ENCODE results near the gene MYLK2.
A peak's percentile ranks its signal among the peaks of the same experiment; 100 is the strongest.
"Not testable (repeated sequence)": the region's sequence is repeated elsewhere in the genome, so short reads cannot be mapped to it uniquely, and the experiment has no call there.

Gene MYLK2

DNA sequence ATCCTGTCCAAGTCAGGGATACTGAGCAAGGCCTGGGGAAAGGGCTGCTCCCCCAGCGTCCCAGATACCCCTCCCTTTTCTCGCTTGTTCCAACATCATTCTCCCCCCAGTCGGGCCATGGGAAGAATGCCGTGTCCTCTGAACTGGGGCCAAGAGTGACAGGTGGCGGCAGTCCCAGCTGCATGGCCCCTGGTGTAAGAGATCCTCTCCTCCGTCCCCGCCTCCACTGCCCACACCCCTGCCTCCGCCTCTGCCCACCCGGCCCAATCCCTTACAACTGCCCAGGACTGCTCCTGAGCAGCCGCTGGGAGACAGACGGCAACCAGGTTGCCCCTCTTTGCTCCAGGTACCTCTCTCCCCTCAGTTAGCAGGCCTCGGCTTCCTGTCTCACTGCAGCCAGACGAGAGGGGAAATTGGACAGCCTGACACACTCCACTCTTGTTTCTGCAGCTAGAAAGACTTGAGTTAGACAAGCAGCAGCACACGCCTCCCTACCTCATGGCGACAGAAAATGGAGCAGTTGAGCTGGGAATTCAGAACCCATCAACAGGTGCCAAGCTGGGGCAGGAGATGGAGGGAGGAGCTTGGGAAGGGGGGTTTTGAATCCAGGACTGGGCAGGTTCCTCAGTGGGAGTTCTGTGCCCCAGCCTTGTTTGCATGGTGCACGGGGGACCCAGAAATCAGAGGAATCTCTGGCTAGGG is at the start of gene MYLK2:
MYLK2 (plus strand) TSS at position 274 of the 702 bp plus-strand sequence; CDS start at position 499, 225 bp downstream.
- DNase-seq, result no peak

DNA sequence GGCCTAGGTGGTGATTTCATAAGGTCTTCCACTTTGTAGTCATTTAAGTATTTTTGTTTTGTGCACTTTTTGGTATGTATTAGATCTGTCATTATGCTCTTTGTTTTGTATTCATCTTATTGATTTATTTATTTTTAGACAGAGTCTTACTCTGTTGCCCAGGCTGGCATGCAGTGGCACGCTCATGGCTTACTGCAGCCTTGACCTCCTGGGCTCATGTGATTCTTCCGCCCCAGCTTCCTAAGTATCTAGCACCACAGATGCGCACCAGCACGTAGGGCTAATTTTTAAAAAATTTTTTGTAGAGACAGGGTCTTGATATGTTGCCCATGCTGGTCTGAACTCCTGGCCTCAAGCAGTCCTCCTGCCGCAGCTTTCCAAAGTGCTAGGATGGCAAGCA is 49.5 kb upstream of the MYLK2 start:
- DNase-seq, result no peak

DNA sequence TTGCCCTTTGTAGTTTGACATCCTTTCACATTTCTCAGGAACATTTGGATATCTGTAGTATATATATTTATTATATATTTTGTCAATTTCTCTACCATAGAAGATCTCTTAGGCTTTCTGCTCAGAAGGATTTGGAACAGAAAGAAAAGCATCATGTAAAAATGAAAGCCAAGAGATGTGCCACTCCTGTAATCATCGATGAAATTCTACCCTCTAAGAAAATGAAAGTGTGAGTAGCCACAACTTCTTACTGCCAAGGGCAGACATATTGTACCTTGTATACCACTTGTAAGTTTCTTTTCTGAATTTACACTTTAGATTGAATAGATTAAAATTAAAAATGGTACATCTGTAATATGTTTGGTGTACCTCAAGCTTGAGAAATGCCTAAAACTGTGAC is 48.9 kb upstream of the MYLK2 start:
- no peak for DNase-seq

DNA sequence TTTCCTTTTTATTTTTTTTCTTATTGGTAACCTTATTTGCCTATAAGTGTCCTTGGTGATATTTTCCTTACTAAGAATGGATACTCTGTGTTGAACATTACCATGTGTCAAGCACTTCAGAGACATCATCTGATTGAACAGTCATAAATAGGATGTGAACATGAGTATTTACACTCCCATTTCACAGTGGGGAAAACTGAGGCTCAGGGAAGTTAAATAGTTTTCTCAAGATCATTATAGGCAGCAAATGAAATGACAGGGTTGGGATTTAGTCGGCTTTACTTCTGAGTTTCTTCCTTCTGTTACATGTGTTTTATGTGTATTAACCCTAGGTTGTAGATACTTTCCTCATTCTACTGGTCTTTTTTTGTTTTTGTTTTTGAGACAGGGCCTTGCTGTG is 44.7 kb upstream of the MYLK2 start:
- DNase-seq, result no peak

DNA sequence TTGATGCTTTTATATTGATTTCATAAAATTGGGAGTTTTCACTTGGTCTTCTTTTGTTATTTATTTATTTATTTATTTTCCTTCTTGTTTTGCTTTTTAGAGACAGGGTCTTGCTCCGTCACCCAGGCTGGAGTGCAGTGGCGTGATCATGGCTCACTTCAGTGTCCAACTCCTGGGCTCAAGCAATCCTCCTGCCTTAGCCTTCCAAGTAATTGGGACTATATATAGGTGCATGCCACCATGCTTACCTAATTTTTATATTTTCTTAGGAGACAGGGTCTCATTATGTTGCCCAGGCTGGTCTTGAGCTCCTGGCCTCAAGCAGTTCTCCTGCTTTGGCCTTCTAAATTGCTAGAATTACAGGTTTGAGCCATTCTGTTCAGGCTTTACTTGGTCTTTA is 38.3 kb upstream of the MYLK2 start:
- DNase-seq, result no peak

DNA sequence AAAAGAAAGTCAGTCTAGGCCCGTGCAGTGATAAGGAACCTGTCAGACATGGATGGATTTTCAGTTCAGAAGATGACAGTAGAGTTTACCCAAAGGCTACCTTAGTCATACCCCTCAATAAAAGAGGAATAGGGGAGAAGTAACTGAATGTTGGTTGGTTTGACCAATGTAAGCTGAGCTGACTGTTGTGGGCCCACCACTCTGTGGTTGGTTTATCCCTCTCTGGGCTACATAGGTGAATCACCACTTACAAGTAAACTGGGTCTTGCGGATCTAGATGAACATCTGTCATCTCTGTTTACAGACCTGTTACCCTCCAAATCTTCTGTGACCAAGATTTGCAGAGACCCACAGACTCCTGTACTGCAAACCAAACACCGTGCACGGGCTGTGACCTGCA is 37.2 kb upstream of the MYLK2 start:
- DNase-seq, result no peak

DNA sequence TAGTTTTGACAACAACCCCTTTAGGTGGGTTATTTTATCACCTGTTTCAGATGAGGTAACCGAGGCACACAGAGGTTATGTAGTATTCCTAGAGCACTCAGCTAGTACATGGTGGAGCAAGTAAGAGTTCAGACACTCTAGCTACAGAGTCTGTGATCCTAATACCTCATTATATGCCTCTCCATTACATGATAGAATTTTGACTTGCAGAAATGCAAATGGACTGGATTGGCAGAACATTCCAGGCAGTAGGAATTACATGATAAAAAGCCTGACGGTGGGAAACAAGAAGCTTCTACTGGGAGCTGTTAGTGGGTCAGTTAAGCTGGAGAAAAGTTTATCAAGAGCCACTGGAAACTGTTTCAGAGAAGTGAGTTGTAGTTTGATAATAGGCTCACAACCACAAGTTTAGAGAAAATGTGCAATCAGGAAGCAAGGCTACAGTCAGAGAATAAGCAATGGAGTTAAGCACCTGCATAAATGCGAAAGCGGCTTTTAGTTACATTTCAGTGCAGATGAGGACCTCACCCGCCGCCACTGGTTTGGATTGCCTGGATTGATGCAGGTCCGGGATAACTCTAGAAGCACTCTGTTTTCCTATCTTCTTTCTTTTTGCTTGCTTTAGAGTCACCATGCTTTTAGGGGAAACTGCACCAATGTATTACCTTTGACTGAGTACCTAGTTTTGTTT is 34.7 kb upstream of the MYLK2 start:
- DNase-seq, result no peak

DNA sequence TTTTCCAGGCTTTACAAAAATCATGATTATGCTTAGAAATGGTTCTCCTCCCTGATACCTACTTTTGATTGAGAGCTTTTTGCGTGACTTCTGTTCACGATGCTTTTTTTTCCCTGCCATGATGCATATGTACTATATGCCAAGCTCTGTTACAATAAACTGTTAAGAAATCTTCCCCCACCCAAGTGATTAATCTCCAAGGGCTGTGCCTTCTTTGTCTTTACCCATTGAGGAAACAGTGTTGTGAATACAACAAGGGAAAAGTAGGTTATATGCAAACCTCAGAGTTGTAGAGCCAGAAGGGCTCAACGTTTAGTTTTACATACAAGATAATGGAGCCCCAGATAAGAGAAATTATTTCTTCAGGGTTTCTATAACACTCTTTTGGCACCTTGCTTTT is 34.1 kb upstream of the MYLK2 start:
- no peak for DNase-seq

DNA sequence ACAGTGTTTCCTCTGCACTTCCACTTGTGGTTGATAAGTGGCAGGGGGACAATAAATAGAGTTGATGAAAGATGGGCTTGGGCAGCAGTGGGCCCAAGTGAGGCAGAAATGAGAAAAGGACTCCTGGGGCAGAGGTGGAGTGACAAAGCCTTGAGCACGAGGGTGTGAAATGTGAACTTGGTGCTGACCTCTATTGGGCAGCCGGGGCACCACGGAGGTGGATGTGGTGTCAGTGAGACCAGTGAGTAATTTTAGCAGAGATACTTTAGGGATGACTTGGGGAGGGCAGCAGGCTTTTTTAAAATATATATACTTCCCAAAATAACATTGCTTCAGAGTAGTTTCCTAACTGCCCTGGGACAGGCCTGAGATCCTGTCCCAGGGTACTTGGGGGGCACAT is 30.6 kb upstream of the MYLK2 start:
- peak in 2 of 3 donors; percentile 13 to 19 for DNase-seq

DNA sequence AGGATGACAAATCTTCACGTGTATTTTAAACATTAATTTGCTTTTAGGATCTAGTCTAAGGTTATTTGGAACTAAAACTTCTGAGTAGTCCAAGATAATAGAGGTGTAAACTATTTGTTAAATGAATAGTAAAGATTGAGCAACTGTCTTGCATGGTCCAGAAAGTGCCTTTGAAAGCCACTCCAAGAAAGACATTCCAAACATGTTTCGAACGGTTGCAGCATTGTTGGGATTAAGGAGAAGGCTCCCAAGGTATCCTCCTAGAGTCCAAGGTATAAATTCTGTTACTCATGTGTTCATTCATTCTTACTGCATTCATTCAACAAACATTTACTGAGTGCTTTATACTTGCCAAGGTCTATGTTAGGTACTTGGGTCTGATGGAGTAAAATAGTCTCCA is 28.8 kb upstream of the MYLK2 start:
- no peak for DNase-seq

DNA sequence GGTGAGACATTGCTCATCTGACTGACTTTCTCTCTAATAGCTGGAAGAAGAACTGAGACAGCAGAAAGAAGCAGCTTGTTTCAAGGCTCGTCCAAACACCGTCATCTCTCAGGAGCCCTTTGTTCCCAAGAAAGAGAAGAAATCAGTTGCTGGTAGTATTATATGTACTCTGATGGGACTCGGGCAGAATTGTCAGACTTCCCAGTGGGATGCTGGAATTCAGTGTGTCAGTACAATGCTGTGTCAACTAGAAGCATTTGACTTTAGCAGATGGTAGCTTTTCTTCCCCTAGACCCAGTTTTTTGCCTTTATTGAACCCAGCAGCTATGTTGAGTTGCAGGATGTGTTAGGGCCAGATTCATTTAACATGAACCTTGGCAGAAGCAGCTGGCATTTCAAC is 21.8 kb upstream of the MYLK2 start:
- no peak for DNase-seq

DNA sequence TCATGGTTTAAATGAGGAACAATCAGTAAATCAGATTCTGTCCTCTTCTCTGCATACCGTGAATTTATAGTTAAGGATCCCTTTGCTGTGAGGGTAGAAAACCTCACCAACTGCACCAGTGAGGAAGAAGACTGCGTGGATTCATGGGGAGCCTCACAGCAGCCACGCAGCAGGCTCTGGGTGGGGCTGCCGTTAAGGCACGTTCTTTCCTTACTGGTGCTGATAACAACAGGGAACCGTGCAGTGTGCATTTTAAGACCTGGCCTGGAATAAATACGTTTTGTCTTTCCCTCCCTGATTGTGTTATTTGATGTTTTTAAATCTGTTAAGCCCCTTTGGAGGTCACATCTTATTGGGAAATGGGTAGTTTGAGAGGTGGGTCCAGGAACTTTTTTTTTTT is 17.6 kb upstream of the MYLK2 start:
- DNase-seq, result no peak

DNA sequence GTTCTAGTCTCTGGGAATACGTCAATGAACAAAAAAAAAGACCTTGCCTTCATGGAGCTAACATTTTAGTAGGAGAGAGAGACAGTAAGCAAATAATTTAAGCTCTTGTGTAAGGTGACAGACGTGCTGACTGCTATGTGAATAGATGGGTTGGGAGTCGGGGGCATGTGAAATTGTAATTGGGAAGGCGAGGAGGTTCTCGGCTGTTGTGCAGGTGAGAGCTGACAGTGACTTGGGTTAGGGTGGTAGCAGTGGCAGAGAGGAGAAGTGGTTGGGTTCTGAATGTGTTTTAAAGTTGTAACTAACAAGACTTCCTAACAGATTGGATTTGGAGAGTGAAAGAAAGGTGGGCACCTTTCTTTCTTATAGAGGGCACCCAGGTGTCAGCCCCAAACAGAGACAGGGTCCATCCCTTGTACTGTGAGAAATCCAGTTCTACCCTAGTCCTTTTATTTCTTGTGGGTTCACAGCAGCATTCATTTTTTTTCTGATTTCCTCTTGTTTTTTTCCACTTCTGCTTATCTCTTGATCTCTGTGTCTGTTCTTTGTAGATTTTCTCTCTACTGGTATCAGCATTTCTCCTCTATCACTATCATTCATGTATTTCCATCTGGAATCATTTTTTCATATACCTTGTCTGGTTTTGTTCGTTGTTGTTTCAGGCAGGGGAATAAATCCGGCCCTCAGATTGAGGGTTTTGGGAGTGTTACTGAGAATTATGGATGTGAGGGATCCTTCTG is 15.4 kb upstream of the MYLK2 start:
- no peak for DNase-seq

DNA sequence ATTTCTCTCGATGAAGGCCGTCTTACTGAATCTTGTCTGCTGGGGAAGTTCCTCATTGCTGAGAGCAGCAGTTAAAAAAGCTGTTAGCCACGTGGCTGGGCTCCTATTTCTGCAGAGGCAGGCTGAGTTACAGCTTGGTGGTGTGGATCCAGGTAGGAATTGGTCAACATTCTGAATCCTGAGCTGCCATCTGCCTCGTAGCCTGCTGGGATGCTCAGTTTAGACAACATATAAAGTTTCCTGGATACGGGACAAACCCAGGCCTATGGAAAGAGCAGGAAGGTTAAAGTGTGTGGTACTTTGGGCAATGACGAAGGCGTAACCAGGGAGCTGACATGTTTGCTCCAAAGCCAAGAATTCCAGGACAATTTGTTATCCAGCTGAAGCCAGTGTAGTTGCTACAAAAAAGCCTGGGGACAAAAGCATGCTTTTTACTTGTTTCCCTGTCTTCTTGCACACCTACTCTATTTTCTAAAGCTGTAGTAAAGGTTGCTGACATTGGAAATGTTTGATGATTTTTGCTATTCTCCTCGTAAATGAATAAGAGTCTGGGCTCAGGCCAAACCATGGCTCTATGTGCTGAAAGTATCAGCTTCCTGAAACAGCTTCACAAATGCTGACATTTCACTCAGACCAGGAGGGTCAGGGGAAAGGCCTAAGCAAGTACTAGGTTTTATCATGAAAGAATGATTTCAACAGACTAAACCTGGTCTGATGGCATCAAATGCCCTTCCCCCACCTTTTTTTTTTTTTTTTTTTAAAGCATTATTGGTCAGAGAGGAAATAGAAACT is 12.4 kb upstream of the MYLK2 start:
- peak in 2 of 3 donors; percentile 50 to 51 for DNase-seq

DNA sequence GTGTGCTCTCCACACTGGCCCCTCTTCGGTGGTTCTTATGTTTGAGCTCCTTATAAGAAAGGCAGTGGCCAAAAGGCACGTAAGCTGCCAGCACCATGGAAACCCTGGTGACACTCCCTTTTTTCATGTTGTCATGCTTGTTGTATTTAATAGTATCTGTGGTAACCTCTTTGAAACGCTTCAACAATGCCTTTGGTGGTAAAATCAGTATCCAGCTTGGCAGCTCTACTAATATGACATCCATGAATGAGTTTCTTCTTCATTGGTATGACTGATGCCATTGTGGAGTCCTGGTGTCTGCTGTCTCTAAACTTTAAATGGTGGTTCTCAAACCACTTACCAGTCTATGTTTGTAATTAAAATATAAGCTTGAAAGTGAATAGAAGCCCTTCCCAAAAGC is 10.7 kb upstream of the MYLK2 start:
- no peak for DNase-seq

DNA sequence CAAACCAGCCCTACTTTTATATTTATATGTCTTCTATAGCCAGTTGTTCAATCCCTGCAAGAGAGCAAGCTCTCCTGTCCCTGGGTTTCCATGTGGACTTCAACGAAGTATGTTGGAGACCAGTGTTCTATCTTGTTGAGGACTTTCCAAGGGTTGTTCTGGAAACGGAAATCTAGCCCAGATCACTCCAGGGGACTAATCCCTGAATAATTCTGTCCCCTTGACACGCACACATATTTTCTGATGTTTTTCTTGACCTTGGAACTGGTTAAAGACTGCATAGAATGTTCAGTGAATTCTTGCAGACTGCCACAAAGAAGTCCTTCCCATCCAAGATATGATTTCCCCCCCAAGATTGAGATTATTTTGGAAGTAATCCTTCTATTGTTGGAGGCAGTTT is 9.5 kb upstream of the MYLK2 start:
- DNase-seq, result no peak

DNA sequence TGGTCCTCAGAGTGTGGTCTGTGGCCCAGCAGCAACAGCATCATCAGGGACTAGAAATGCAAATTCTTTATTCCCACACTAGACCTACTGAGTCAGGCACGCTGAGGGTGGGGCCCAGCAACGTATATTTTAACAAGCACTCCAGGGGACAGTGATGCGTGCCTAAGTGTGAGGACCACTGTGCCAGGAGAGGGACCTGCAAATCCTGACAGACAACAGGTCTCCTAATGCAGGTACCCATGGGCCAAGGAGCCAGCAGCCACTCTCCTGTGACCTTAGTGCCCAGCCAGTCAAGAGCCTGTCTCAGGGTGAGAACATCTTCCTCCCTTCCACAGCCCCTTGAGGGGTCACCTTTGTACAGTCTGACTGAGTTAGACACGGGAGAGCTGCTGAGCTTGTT is 8.0 kb upstream of the MYLK2 start:
- DNase-seq, result no peak

DNA sequence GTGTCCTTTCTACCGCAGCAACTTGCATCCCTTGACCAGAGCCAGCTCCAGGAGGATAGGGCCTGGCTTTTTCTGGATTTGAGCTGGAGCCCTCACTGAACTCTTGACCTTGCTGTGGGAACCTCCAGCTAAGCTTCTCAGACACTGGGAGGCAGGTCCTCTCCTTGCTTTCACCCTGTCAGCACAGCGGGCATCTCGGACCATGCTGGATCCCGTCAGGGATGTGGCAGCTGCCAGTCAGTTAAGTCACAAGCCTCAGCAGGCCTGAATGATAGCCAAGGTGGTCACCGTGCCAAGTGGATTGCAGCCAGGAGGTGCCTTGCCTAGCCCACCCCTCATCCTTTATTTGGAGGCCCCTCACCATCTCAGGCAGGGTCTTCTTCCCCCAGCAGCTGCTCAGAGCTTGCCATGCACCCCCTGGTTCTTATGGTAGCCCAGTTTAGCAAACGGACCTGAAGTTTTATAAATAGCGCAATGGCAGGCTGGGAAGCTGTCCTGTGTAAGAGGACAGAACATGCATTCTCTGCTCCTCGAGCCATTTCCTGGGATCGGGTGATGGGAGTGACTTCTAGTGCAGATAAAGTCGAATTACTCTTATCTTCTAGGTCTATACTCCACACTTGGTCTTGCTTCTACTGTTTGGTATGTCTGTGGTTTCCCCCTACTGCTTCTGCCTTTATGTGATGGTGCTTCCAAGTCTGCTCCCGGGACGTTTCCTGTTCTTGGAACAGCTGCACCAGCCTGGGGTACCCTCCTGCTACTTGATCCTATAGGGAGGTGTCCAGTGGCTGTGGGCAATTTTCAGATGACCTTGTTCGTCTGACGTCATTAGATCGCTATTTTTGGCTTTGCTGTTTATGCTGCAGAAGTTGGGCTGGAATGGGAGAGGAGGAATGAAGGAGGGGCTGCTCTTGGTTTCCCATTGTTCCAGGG is 7.1 kb upstream of the MYLK2 start:
- no peak for DNase-seq

DNA sequence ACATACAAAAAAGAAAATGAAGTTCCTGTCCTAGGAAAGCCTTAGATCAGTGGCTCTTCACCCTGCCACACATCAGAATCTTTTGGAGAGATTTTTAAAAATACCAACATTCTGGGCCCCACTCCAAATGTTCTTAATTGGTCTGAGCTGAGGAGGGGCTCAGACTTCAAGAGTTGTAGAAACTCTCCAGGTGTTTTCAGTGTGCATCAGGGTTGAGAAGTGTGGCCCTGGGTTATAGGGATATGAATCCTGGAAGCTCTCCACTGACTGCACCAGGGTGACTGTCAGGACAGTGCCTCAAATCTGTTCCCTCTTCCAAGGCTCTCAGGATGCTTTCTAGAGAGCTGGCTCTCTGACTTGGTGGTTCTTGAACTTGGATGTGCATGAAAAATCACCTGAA is 5.5 kb upstream of the MYLK2 start:
- DNase-seq, result no peak

DNA sequence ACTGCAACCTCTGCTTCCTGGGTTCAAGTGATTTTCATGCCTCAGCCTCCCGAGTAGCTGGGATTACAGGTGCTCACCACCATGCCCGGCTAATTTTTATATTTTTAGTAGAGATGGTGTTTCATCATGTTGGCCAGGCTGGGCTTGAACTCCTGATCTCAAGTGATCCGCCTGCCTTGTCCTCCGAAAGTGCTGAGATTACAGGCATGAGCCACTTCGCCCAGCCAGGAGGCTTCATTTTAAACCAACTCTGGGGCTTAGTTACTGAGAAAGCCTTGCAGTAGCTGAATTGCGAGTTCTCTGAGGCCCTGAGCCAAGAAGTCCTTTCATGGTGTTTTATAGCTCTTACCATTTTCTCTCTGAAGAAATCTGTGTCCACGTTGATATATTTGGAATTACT is 5.0 kb upstream of the MYLK2 start:
- DNase-seq, result not testable (repeated sequence)

DNA sequence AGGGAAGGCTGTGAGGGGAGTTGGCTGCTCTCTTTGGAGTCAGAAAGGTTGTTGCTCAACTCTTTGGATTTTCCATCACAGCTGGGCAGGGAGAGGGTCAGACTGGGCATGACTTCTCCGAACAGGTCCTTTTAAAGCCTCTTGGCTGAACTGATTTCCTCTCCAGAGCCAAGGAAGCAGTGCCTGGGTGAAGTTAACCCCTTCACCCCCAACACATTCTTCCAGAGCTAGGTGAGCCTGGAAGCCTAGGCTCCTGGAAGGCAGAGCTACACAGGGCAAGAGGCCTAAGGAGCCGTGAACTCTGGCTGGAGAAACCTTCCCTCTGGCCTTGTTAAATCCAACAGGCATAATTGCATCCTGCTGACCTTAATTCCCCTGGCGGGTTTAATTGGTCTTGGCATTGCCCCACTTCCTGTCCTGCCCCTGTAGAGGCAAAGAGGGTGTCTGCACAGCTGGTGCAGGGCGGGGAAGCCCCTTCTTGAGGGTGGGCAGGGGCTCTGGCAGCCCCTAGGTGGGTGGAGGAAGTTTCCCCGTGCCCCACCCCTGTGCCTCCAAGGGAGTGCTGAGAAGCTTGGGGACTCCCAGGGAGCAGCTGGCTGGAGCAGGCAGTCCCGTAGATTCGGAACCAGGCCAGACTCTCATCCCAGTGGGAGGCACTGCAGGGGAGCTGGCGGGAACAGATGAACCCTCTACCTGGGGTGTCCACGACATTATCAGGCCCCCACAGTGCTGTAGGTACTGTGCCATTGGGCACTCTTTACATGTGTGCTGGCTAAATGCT is 3.6 kb upstream of the MYLK2 start:
- DNase-seq, result peak in 1 of 3 donors; percentile 15
